HepG2 (cell line): Measurements from ENCODE around the gene DNAAF8. TPM values are rescaled to one million over a fixed set of nuclear protein-coding genes. Genes with fewer than 3 reads are reported as not detected.
A peak's percentile ranks its signal among the peaks of the same experiment; 100 is the strongest.

Source experiments
- ARNTL ChIP-seq: sonication (generic); formaldehyde crosslinking; IDR thresholded peaks from 2 replicates; pipeline ENCODE4 v1.4.0; 2020; ENCODE audit warnings: mild to moderate bottlenecking, missing genetic modification reagents
- DR1 ChIP-seq: sonication (generic); formaldehyde crosslinking; IDR thresholded peaks from 2 replicates; pipeline ENCODE4 v1.8.0; 2021; ENCODE audit warnings: mild to moderate bottlenecking, missing genetic modification reagents, inconsistent platforms
- ELK4 ChIP-seq: sonication (generic); formaldehyde crosslinking; IDR thresholded peaks from 2 replicates; pipeline ENCODE4 v1.9.0; 2021; ENCODE audit warnings: missing genetic modification reagents, borderline replicate concordance
- HNF4A ChIP-seq: sonication (generic); formaldehyde crosslinking; IDR thresholded peaks from 2 replicates; pipeline ENCODE4 v1.4.0; 2020; ENCODE audit warnings: missing genetic modification reagents
- KLF13 ChIP-seq: sonication (generic); formaldehyde crosslinking; IDR thresholded peaks from 2 replicates; pipeline ENCODE4 v1.4.0; 2020; ENCODE audit warnings: mild to moderate bottlenecking, missing genetic modification reagents
- PBX3 ChIP-seq: sonication (generic); formaldehyde crosslinking; IDR thresholded peaks from 2 replicates; pipeline ENCODE4 v1.8.1; 2023; ENCODE audit warnings: missing genetic modification reagents, inconsistent platforms, borderline replicate concordance
- RAD51 ChIP-seq: fragments of 450-650 bp; IDR thresholded peaks from 2 replicates; pipeline ENCODE4 v1.6.1; 2016; ENCODE audit warnings: borderline replicate concordance
- SMARCE1 ChIP-seq: fragments of 450-650 bp; IDR thresholded peaks from 2 replicates; pipeline ENCODE4 v1.6.1; 2017; ENCODE audit warnings: borderline replicate concordance
- SNAPC2 ChIP-seq: sonication (generic); formaldehyde crosslinking; IDR thresholded peaks from 2 replicates; pipeline ENCODE4 v1.8.1; 2022; ENCODE audit warnings: mild to moderate bottlenecking, missing genetic modification reagents
- TBX3 ChIP-seq: fragments of 450-650 bp; IDR thresholded peaks from 2 replicates; pipeline ENCODE4 v1.6.1; 2017; ENCODE audit warnings: antibody characterized with exemption, mild to moderate bottlenecking, inconsistent platforms, borderline replicate concordance
- ZNF207 ChIP-seq: fragments of 450-650 bp; IDR thresholded peaks from 2 replicates; pipeline ENCODE4 v1.6.1; 2016; ENCODE audit warnings: antibody characterized with exemption, borderline replicate concordance
- ZNF512B ChIP-seq: sonication (generic); formaldehyde crosslinking; IDR thresholded peaks from 2 replicates; pipeline ENCODE4 v1.5.1; 2020; ENCODE audit warnings: missing genetic modification reagents, mild to moderate bottlenecking, borderline replicate concordance
- ZNF570 ChIP-seq: sonication (generic); formaldehyde crosslinking; IDR thresholded peaks from 2 replicates; pipeline ENCODE4 v1.4.0; 2020; ENCODE audit warnings: mild to moderate bottlenecking, missing genetic modification reagents, borderline replicate concordance
- ZNF839 ChIP-seq: sonication (generic); formaldehyde crosslinking; IDR thresholded peaks from 2 replicates; pipeline ENCODE4 v1.4.0; 2020; ENCODE audit warnings: missing genetic modification reagents, mild to moderate bottlenecking, borderline replicate concordance
- polyA plus RNA-seq, 8 experiments: library from polyadenylated mRNA; depleted of rRNA in 3 of 8; stranded (reverse) in 7 of 8; unstranded in 1 of 8; fragments of >200 nt; fragmentation: Illumina TruSeq in 4 of 8; extraction: Trizol in 4 of 8; gene quantifications; 2 replicates each; pipeline versions ENCODE4 v1.2.1 to v1.2.3, GENCODE V29; 2011 to 2016; ENCODE audit warnings: low read depth in 4 of 8, missing spikeins in 1 of 8, mixed read lengths in 1 of 8; ENCODE audit not compliant: insufficient read depth in 1 of 8
- total RNA-seq, 5 experiments: library from RNA; depleted of rRNA; stranded (reverse); fragments of >200 nt; fragmentation: Illumina TruSeq; extraction: Trizol; gene quantifications; 2 replicates each; pipeline ENCODE4 v1.2.3, GENCODE V29; 2016; ENCODE audit warnings: low read depth in 1 of 5
- TF ChIP-seq, protein P1 (sequence below): sonication (generic); formaldehyde crosslinking; IDR thresholded peaks from 2 replicates; pipeline ENCODE4 v1.4.0; 2020; ENCODE audit warnings: missing genetic modification reagents
- TF ChIP-seq, protein P2 (sequence below): sonication (generic); formaldehyde crosslinking; IDR thresholded peaks from 2 replicates; pipeline ENCODE4 v1.4.0; 2020; ENCODE audit warnings: missing genetic modification reagents

The DNAAF8 gene
- total and polyA plus RNA-seq, 2 of the 13 experiments (the other 11 are each of a cell fraction or from before 2014, with no cell fraction given): 0.44 TPM; not detected in 1

- TF ChIP-seq, protein P1, sequence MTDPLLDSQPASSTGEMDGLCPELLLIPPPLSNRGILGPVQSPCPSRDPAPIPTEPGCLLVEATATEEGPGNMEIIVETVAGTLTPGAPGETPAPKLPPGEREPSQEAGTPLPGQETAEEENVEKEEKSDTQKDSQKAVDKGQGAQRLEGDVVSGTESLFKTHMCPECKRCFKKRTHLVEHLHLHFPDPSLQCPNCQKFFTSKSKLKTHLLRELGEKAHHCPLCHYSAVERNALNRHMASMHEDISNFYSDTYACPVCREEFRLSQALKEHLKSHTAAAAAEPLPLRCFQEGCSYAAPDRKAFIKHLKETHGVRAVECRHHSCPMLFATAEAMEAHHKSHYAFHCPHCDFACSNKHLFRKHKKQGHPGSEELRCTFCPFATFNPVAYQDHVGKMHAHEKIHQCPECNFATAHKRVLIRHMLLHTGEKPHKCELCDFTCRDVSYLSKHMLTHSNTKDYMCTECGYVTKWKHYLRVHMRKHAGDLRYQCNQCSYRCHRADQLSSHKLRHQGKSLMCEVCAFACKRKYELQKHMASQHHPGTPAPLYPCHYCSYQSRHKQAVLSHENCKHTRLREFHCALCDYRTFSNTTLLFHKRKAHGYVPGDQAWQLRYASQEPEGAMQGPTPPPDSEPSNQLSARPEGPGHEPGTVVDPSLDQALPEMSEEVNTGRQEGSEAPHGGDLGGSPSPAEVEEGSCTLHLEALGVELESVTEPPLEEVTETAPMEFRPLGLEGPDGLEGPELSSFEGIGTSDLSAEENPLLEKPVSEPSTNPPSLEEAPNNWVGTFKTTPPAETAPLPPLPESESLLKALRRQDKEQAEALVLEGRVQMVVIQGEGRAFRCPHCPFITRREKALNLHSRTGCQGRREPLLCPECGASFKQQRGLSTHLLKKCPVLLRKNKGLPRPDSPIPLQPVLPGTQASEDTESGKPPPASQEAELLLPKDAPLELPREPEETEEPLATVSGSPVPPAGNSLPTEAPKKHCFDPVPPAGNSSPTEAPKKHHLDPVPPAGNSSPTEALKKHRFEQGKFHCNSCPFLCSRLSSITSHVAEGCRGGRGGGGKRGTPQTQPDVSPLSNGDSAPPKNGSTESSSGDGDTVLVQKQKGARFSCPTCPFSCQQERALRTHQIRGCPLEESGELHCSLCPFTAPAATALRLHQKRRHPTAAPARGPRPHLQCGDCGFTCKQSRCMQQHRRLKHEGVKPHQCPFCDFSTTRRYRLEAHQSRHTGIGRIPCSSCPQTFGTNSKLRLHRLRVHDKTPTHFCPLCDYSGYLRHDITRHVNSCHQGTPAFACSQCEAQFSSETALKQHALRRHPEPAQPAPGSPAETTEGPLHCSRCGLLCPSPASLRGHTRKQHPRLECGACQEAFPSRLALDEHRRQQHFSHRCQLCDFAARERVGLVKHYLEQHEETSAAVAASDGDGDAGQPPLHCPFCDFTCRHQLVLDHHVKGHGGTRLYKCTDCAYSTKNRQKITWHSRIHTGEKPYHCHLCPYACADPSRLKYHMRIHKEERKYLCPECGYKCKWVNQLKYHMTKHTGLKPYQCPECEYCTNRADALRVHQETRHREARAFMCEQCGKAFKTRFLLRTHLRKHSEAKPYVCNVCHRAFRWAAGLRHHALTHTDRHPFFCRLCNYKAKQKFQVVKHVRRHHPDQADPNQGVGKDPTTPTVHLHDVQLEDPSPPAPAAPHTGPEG: 0 out of 2 replicates have a peak, but pooled peaks have one; percentile 18
- TF ChIP-seq, protein P2, sequence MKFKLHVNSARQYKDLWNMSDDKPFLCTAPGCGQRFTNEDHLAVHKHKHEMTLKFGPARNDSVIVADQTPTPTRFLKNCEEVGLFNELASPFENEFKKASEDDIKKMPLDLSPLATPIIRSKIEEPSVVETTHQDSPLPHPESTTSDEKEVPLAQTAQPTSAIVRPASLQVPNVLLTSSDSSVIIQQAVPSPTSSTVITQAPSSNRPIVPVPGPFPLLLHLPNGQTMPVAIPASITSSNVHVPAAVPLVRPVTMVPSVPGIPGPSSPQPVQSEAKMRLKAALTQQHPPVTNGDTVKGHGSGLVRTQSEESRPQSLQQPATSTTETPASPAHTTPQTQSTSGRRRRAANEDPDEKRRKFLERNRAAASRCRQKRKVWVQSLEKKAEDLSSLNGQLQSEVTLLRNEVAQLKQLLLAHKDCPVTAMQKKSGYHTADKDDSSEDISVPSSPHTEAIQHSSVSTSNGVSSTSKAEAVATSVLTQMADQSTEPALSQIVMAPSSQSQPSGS (CRISPR knock-in tag): peak; percentile 33; the same call in 1 of the 2 replicates
- TF ChIP-seq TBX3: no peak
- no peak for TF ChIP-seq ZNF207
- peak; percentile 56; the same call in 1 of the 2 replicates for TF ChIP-seq DR1
- no peak for TF ChIP-seq ZNF570 (CRISPR knock-in tag)
- no peak for TF ChIP-seq PBX3 (CRISPR knock-in tag)
- TF ChIP-seq ELK4 (CRISPR knock-in tag): no peak
- no peak for TF ChIP-seq ZNF839 (CRISPR knock-in tag)
- no peak for TF ChIP-seq KLF13 (CRISPR knock-in tag)
- TF ChIP-seq SNAPC2 (CRISPR knock-in tag): no peak
- TF ChIP-seq HNF4A (CRISPR knock-in tag): no peak
- no peak for TF ChIP-seq RAD51
- no peak for TF ChIP-seq ZNF512B (CRISPR knock-in tag)
- TF ChIP-seq SMARCE1: no peak
- TF ChIP-seq ARNTL (CRISPR knock-in tag): peak; percentile 40; the same call in 1 of the 2 replicates
Measured at GRCh38 chr16:4768549-4769305, 34.4 kb downstream of the DNAAF8 start (continued).
